K562 (cell line): ENCODE measurements around the gene CAMK1D. TPM values are rescaled to one million over a fixed set of nuclear protein-coding genes. Genes with fewer than 3 reads are reported as not detected.

ENCODE experiments used
- ATAC-seq: fragments of 200-7000 bp; cut with Tn5 transposase; 3 replicates; pipeline ENCODE4 v1.9.1; 2020; ENCODE audit warnings: moderate library complexity
- BruUV-seq: library from RNA; stranded (reverse); fragments of 400-500 nt; replicated peaks from 2 replicates; lab custom pipeline; 2021; lab: Mats Ljungman, UMichigan
- CTCF ChIA-PET: fragments of 300-600 bp; formaldehyde crosslinking; extraction: SDS; loops from one replicate; lab custom pipeline; 2021; ENCODE audit warnings: low intra/inter-chr PET ratio; lab: Yijun Ruan, JAX
- POLR2A ChIA-PET: fragments of 300-600, 350-650 bp; sonication (Branson Sonifier 250); formaldehyde crosslinking; extraction: SDS; loops from one replicate; lab custom pipeline; 2021; ENCODE audit warnings: antibody characterized with exemption, inconsistent platforms; lab: Yijun Ruan, JAX
- DNase-seq, 4 experiments: peaks; one replicate each; pipeline versions ENCODE4 v3.0.0 to v3.0.0-alpha.2; 2011 to 2018; ENCODE audit warnings: low spot score in 3 of 4, mixed read lengths in 3 of 4; ENCODE audit errors: extremely low read depth in 1 of 4
- FAIRE-seq: peaks from 2 replicates; lab custom pipeline; 2011; peaks lifted over from hg19 to GRCh38; lab: Jason Lieb, UNC
- H2AFZ ChIP-seq: 2 replicates; pipeline ENCODE4 v1.6.0; 2011; ENCODE audit warnings: low read depth, low read length, control low read depth, inconsistent platforms
- H3K27ac ChIP-seq: fragments of 200-600 bp; 3 replicates; pipeline ENCODE4 v1.8.0; 2011; ENCODE audit warnings: low read depth, mild to moderate bottlenecking, control low read depth, inconsistent platforms, low read length, moderate library complexity, mixed read lengths; ENCODE audit errors: extremely low read depth
- H3K27me3 ChIP-seq, 2 experiments: fragments of 300-600 bp in 1 of 2; 2 replicates in 1 of 2; 3 replicates in 1 of 2; pipeline versions ENCODE4 v1.6.0 to v1.8.0; 2011; ENCODE audit warnings: inconsistent platforms in 2 of 2, low read length in 2 of 2, mild to moderate bottlenecking in 1 of 2, mixed read lengths in 1 of 2, moderate library complexity in 1 of 2; ENCODE audit not compliant: control insufficient read depth in 2 of 2, insufficient read depth in 2 of 2
- H3K36me3 ChIP-seq: fragments of 300-600 bp; 3 replicates; pipeline ENCODE4 v1.8.0; 2011; ENCODE audit warnings: mild to moderate bottlenecking, low read length, inconsistent platforms; ENCODE audit not compliant: control insufficient read depth, insufficient read depth
- H3K4me1 ChIP-seq, 2 experiments: fragments of 200-600 bp in 1 of 2; replicated peaks in 1 of 2; 2 replicates in 1 of 2; 3 replicates in 1 of 2; pipeline versions ENCODE4 v1.5.1 to v1.8.0; 2011; ENCODE audit warnings: inconsistent platforms in 2 of 2, low read length in 2 of 2, mild to moderate bottlenecking in 1 of 2, mixed read lengths in 1 of 2, moderate library complexity in 1 of 2; ENCODE audit not compliant: control insufficient read depth in 2 of 2, insufficient read depth in 2 of 2
- H3K4me2 ChIP-seq: 2 replicates; pipeline ENCODE4 v1.6.1; 2011; ENCODE audit warnings: low read length, control low read depth, inconsistent platforms, mixed read lengths; ENCODE audit not compliant: insufficient read depth
- H3K4me3 ChIP-seq: fragments of 200-600 bp; sonication (generic), shearing (Covaris generic); 2 replicates; pipeline ENCODE4 v1.5.1; 2016; ENCODE audit warnings: control low read depth, inconsistent platforms
- H3K79me2 ChIP-seq: fragments of 200-600 bp; 3 replicates; pipeline ENCODE4 v1.8.0; 2011; ENCODE audit warnings: low read length, inconsistent platforms; ENCODE audit not compliant: control insufficient read depth, insufficient read depth
- H3K9ac ChIP-seq, 2 experiments: 2 replicates each; pipeline versions ENCODE4 v1.6.0 to v1.6.1; 2011; ENCODE audit warnings: low read depth in 2 of 2, low read length in 2 of 2, control low read depth in 1 of 2, inconsistent platforms in 1 of 2, mild to moderate bottlenecking in 1 of 2, mixed read lengths in 1 of 2; ENCODE audit not compliant: insufficient read depth in 1 of 2
- H3K9me1 ChIP-seq: one replicate; pipeline ENCODE4 v1.6.0; 2011; ENCODE audit warnings: inconsistent platforms, mild to moderate bottlenecking, low read length, moderate library complexity; ENCODE audit not compliant: control insufficient read depth, insufficient read depth
- H3K9me3 ChIP-seq: replicated peaks from 2 replicates; pipeline ENCODE4 v1.5.1; 2011; ENCODE audit warnings: low read depth, low read length, inconsistent platforms; ENCODE audit not compliant: control insufficient read depth, insufficient read depth
- H4K20me1 ChIP-seq: replicated peaks from 2 replicates; pipeline ENCODE4 v1.6.1; 2011; ENCODE audit warnings: low read length, inconsistent platforms, mixed read lengths; ENCODE audit not compliant: control insufficient read depth, insufficient read depth
- ATF3 ChIP-seq, 2 experiments: fragments of 450-650 bp in 1 of 2; sonication (generic) in 1 of 2; formaldehyde crosslinking in 1 of 2; IDR thresholded peaks in 1 of 2; conservative IDR thresholded peaks in 1 of 2; 2 replicates each; pipeline versions ENCODE4 v1.6.1 to v1.8.1; 2016 to 2023; ENCODE audit warnings: mild to moderate bottlenecking in 2 of 2, moderate library complexity in 2 of 2, inconsistent platforms in 1 of 2, missing genetic modification reagents in 1 of 2
- E2F3 ChIP-seq: fragments of 250-450 bp; sonication (Bioruptor Pico); IDR thresholded peaks from 2 replicates; pipeline ENCODE4 v1.4.0; 2020; ENCODE audit warnings: mild to moderate bottlenecking
- EP300 ChIP-seq: IDR thresholded peaks from 2 replicates; pipeline ENCODE4 v1.6.1; 2012; ENCODE audit warnings: low read length, improper control_type of control experiment
- FOXK2 ChIP-seq, 2 experiments: fragments of 450-650 bp; IDR thresholded peaks in 1 of 2; conservative IDR thresholded peaks in 1 of 2; 2 replicates each; pipeline ENCODE4 v1.6.1; 2016; ENCODE audit warnings: low read depth in 2 of 2, mild to moderate bottlenecking in 1 of 2
- MCM2 ChIP-seq: fragments of 450-650 bp; IDR thresholded peaks from 2 replicates; pipeline ENCODE4 v1.6.1; 2017; ENCODE audit warnings: low read depth, mild to moderate bottlenecking
- SMARCE1 ChIP-seq: fragments of 450-650 bp; IDR thresholded peaks from 2 replicates; pipeline ENCODE4 v1.7.1; 2016; ENCODE audit warnings: mild to moderate bottlenecking
- SRSF1 ChIP-seq: fragments of 200-400 bp; formaldehyde crosslinking; IDR thresholded peaks from 2 replicates; pipeline ENCODE4 v1.6.1; 2017; ENCODE audit warnings: mild to moderate bottlenecking, low read depth, low read length, moderate library complexity
- TEAD2 ChIP-seq: fragments of 450-650 bp; IDR thresholded peaks from 2 replicates; pipeline ENCODE4 v1.6.1; 2016; ENCODE audit warnings: missing genetic modification characterization, control low read depth, missing compliant biosample characterization
- THAP12 ChIP-seq: fragments of 250-450 bp; sonication (Bioruptor Pico); IDR thresholded peaks from 2 replicates; pipeline ENCODE4 v1.9.0; 2021; ENCODE audit warnings: mild to moderate bottlenecking, inconsistent platforms
- TRIM28 ChIP-seq: fragments of 450-650 bp; IDR thresholded peaks from 2 replicates; pipeline ENCODE4 v1.6.1; 2017
- XRCC4 ChIP-seq: IDR thresholded peaks from one replicate; pipeline ENCODE4 v1.6.1; 2011; ENCODE audit not compliant: insufficient read depth, insufficient read length; ENCODE audit errors: extremely low read depth
- ZBTB34 ChIP-seq: fragments of 250-450 bp; sonication (Bioruptor Pico); IDR thresholded peaks from 2 replicates; pipeline ENCODE4 v1.8.0; 2021; ENCODE audit warnings: mild to moderate bottlenecking, moderate library complexity
- ZKSCAN3 ChIP-seq: fragments of 250-450 bp; sonication (Bioruptor Pico); IDR thresholded peaks from 2 replicates; pipeline ENCODE4 v1.4.0; 2020
- ZNF280A ChIP-seq: fragments of 450-650 bp; IDR thresholded peaks from 2 replicates; pipeline ENCODE4 v1.6.1; 2018; ENCODE audit warnings: mild to moderate bottlenecking, low read depth; ENCODE audit not compliant: partially characterized antibody
- ZNF561 ChIP-seq: fragments of 450-650 bp; formaldehyde crosslinking; conservative IDR thresholded peaks from 2 replicates; pipeline ENCODE4 v1.4.0; 2020; ENCODE audit warnings: mild to moderate bottlenecking, moderate library complexity
- ZNF778 ChIP-seq: fragments of 450-650 bp; formaldehyde crosslinking; IDR thresholded peaks from 2 replicates; pipeline ENCODE4 v1.4.0; 2020; ENCODE audit warnings: mild to moderate bottlenecking, moderate library complexity
- WGBS: fragments of 100-300 bp; shearing (Covaris generic); methylation state at CpG from one replicate; pipeline ENCODE4 v1.1.6; 2016; ENCODE audit warnings: low coverage, mixed read lengths; ENCODE audit not compliant: insufficient coverage; ENCODE audit errors: missing lambda C conversion rate; 5-methylcytosine and 5-hydroxymethylcytosine counted together
- in situ Hi-C: fragments of 300-500 bp; cut with MboI; formaldehyde crosslinking; loops from 4 replicates; pipeline ENCODE4 v1.15.0; 2018; ENCODE audit warnings: inconsistent platforms, mixed read lengths
- intact Hi-C: fragments of 100-400 bp; cut with micrococcal nuclease; formaldehyde crosslinking; loops from 2 replicates; pipeline ENCODE4 v1.14.2; 2022
- polyA plus RNA-seq, 8 experiments: library from polyadenylated mRNA; depleted of rRNA in 4 of 8; stranded (reverse) in 5 of 8; unstranded in 3 of 8; fragments of >200 nt; fragmentation: Nextera tagmentation in 2 of 8; fragmentation: Illumina TruSeq in 1 of 8; extraction: Ambion mirVana in 2 of 8; extraction: Trizol in 1 of 8; gene quantifications; 2 replicates each; pipeline versions ENCODE4 v1.2.1 to v1.2.3, GENCODE V29; 2011 to 2014; ENCODE audit warnings: inconsistent platforms in 1 of 8, missing spikeins in 1 of 8
- total RNA-seq, 7 experiments: library from RNA; depleted of rRNA in 6 of 7; stranded (reverse); fragments of >200 nt in 6 of 7; fragmentation: Illumina TruSeq in 2 of 7; extraction: Trizol in 2 of 7; gene quantifications; 2 replicates each; pipeline versions ENCODE4 v1.2.1 to v1.2.3, GENCODE V29; 2011 to 2021; ENCODE audit warnings: low replicate concordance in 1 of 7

The CAMK1D gene
- total and polyA plus RNA-seq, 9 of the 15 experiments (the other 6 are each of a cell fraction or from before 2014, with no cell fraction given) = 0.12 to 0.24 (median 0.20) TPM; not detected in 5

GRCh38 chr10:12644380-12645144 is 295.2 kb downstream of the CAMK1D start:
- no peak for FAIRE-seq
- 6% methylated on average over 4 of the region's 4 CpGs for WGBS
- Histone ChIP-seq H3K9ac (no peak overlapping the region), H3K9me1 (no peaks in the 10 kb centered on the region), H3K9me3 (no peaks in the 10 kb centered on the region), H2AFZ (0 out of 2 replicates have a peak overlapping the region, but pooled peaks have one; percentile 90), H3K27ac (no peak overlapping the region), H3K4me1 (no peaks in the 10 kb centered on the region; a peak in 1 of 5 replicates), H3K27me3 (peaks cover 9 to 21% of the 10 kb centered on the region in 2 experiments; a peak in 4 of 5 replicates), H4K20me1 (no peaks in the 10 kb centered on the region), H3K36me3 (no peaks in the 10 kb centered on the region), H3K4me2 (no peak overlapping the region), H3K4me3 (no peak overlapping the region), H3K79me2 (no peaks in the 10 kb centered on the region)
- ChIA-PET CTCF (no interaction called here), POLR2A (interaction anchor here (0.8 to 1.3 kb wide), 3 partner anchors 12 to 382 kb away, joined by 3 to 4 read pairs (median 3); no protein-coding TSS in a partner anchor)
- in situ Hi-C loops = no loop called here
- intact Hi-C loops = no loop called here
- BruUV-seq = no TSS peak
- DNase-seq = no peak
- ATAC-seq = no peak
- TF ChIP-seq ZKSCAN3 (CRISPR knock-in tag) (no peak), ZNF280A (no peak), ZNF778 (CRISPR knock-in tag) (no peak), TRIM28 (no peak), E2F3 (no peak), SMARCE1 (no peak), EP300 (no peak), ZNF561 (CRISPR knock-in tag) (no peak), ATF3 (IDR thresholded peaks at IDR 0.05) (no peak), ATF3 (CRISPR knock-in tag; conservative IDR thresholded peaks at IDR 0.05) (no peak), ZBTB34 (CRISPR knock-in tag) (no peak), SRSF1 (no peak), MCM2 (no peak), FOXK2 (conservative IDR thresholded peaks at IDR 0.05 in 1 of 2, IDR thresholded peaks at IDR 0.05 in 1 of 2; ENCODE audit: low read depth in 2 of 2) (no peak), THAP12 (CRISPR knock-in tag) (no peak), XRCC4 (no peak), TEAD2 (tag) (no peak)
